ENCODE data around the gene NRTN.

The NRTN gene

DNA sequence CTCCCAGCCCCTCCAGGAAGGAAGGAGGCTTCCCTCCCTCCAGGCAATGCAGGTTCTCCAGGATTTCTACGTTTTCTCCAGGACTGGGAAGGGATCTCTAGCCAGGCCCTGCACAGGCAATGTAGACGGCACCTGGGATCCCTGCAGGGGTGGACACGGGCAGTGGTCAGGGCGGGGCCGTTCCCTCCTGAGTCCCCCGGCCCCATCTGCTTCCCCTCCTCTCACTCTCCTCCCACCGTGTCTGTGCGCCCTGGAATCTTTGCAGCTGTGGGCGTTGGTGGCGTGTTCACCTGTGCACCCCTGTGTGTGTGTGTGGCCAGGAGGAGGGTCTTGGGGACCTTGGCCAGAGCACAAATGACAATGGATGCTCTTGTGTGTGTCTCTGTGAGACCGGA is 10.0 kb downstream of the NRTN start:
- Histone ChIP-seq H4K20me1 (ENCODE audit: control insufficient read depth, insufficient read depth, low read depth, low read length) (no peaks in the 10 kb centered on the region), H3K9me3 (ENCODE audit: control insufficient read depth, insufficient read depth, low read length) (no peaks in the 10 kb centered on the region), H3K9me2 (replicated peaks; ENCODE audit: control insufficient read depth, low read length) (no peaks in the 10 kb centered on the region), H3K36me3 (ENCODE audit: control insufficient read depth, low read length) (no peaks in the 10 kb centered on the region), H3K4me3 (ENCODE audit: low read length) (no peak overlapping the region), H3K4me2 (ENCODE audit: low read length) (no peak overlapping the region), H3F3A (ENCODE audit: control insufficient read depth, insufficient read depth) (no peaks in the 10 kb centered on the region), H3K4me1 (ENCODE audit: control insufficient read depth, low read length) (no peaks in the 10 kb centered on the region), H3K27ac (ENCODE audit: low read depth, low read length) (no peak overlapping the region), H3K79me2 (ENCODE audit: control insufficient read depth, low read length) (no peaks in the 10 kb centered on the region), H3K27me3 (ENCODE audit: control insufficient read depth, low read length) (no peaks in the 10 kb centered on the region)
- TF ChIP-seq, protein P1, sequence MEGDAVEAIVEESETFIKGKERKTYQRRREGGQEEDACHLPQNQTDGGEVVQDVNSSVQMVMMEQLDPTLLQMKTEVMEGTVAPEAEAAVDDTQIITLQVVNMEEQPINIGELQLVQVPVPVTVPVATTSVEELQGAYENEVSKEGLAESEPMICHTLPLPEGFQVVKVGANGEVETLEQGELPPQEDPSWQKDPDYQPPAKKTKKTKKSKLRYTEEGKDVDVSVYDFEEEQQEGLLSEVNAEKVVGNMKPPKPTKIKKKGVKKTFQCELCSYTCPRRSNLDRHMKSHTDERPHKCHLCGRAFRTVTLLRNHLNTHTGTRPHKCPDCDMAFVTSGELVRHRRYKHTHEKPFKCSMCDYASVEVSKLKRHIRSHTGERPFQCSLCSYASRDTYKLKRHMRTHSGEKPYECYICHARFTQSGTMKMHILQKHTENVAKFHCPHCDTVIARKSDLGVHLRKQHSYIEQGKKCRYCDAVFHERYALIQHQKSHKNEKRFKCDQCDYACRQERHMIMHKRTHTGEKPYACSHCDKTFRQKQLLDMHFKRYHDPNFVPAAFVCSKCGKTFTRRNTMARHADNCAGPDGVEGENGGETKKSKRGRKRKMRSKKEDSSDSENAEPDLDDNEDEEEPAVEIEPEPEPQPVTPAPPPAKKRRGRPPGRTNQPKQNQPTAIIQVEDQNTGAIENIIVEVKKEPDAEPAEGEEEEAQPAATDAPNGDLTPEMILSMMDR (IDR thresholded peaks at IDR 0.05; ENCODE audit: low read depth, low read length, poor library complexity, severe bottlenecking): no peak
- TF ChIP-seq EZH2phosphoT487 (IDR thresholded peaks at IDR 0.05; ENCODE audit: borderline replicate concordance, low read length): no peak

DNA sequence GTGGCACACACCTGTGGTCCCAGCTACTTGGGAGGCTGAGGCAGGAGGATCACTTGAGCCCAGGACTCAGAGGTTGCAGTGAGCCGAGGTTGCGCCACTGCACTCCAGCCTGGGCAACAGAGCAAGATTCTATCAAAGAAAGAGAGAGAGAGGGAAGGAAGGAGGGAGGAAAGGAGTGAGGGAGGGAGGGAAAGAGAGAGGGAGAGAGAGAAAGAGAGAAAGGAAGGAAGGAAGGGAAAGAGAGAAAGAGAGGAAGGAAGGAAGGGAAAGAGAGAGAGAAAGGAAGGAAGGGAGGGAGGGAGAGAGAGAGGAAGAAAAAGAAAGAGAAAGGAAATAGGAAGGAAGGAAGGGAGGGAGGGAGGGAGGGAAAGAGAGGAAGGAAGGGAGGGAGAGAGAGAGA is 12.4 kb downstream of the NRTN start:
- H3F3A ChIP-seq (ENCODE audit: control insufficient read depth, insufficient read depth): no peaks in the 10 kb centered on the region
- no peaks in the 10 kb centered on the region for H4K20me1 ChIP-seq (ENCODE audit: control insufficient read depth, insufficient read depth, low read depth, low read length)

DNA sequence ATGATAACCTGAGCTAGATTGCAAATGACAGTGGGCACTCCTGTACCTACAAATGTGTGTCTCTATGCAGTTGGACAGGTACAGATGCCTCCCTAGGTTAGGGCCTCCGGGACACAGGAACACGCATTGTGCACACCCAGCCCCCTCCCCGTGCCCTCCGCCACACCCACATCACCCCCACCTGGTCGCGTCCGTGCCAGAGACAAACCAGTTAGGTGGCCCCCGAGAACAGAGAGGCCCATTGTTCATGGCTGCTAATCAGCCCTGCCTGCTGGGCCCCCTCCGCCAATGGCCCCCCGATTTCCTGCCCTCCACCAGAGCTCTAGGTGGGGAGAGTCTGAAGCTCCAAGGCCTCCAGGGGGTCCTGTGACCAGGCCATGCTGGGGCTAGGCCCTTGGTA is 13.7 kb downstream of the NRTN start:
- no peak overlapping the region for H3K27ac ChIP-seq (ENCODE audit: low read depth, low read length)
- H3K4me2 ChIP-seq (ENCODE audit: low read length): no peak overlapping the region
- H3K27me3 ChIP-seq (ENCODE audit: control insufficient read depth, low read length): no peaks in the 10 kb centered on the region
- H3K36me3 ChIP-seq (ENCODE audit: control insufficient read depth, low read length): no peaks in the 10 kb centered on the region
- no peaks in the 10 kb centered on the region for H3K9me3 ChIP-seq (ENCODE audit: control insufficient read depth, insufficient read depth, low read length)
- H3K4me1 ChIP-seq (ENCODE audit: control insufficient read depth, low read length): peaks cover 6% of the 10 kb centered on the region
- no peaks in the 10 kb centered on the region for H3K79me2 ChIP-seq (ENCODE audit: control insufficient read depth, low read length)
- H3K9me2 ChIP-seq (replicated peaks; ENCODE audit: control insufficient read depth, low read length): no peaks in the 10 kb centered on the region
- no peak overlapping the region for H3K4me3 ChIP-seq (ENCODE audit: low read length)
- H3F3A ChIP-seq (ENCODE audit: control insufficient read depth, insufficient read depth): no peaks in the 10 kb centered on the region
- H4K20me1 ChIP-seq (ENCODE audit: control insufficient read depth, insufficient read depth, low read depth, low read length): no peaks in the 10 kb centered on the region
- no peak for TF ChIP-seq EZH2phosphoT487 (IDR thresholded peaks at IDR 0.05; ENCODE audit: borderline replicate concordance, low read length)
- TF ChIP-seq, protein P1 (IDR thresholded peaks at IDR 0.05; ENCODE audit: low read depth, low read length, poor library complexity, severe bottlenecking): no peak

More for the DNA sequence above, 12.4 kb downstream of the NRTN start:
- Histone ChIP-seq H3K9me2 (replicated peaks; ENCODE audit: control insufficient read depth, low read length) (no peaks in the 10 kb centered on the region), H3K9me3 (ENCODE audit: control insufficient read depth, insufficient read depth, low read length) (no peaks in the 10 kb centered on the region), H3K36me3 (ENCODE audit: control insufficient read depth, low read length) (no peaks in the 10 kb centered on the region), H3K4me2 (ENCODE audit: low read length) (no peak overlapping the region), H3K27ac (ENCODE audit: low read depth, low read length) (no peak overlapping the region), H3K4me3 (ENCODE audit: low read length) (no peak overlapping the region), H3K27me3 (ENCODE audit: control insufficient read depth, low read length) (no peaks in the 10 kb centered on the region), H3K79me2 (ENCODE audit: control insufficient read depth, low read length) (no peaks in the 10 kb centered on the region), H3K4me1 (ENCODE audit: control insufficient read depth, low read length) (peaks cover 6% of the 10 kb centered on the region)
- no peak for TF ChIP-seq EZH2phosphoT487 (IDR thresholded peaks at IDR 0.05; ENCODE audit: borderline replicate concordance, low read length)
- TF ChIP-seq, protein P1 (IDR thresholded peaks at IDR 0.05; ENCODE audit: low read depth, low read length, poor library complexity, severe bottlenecking): no peak

DNA sequence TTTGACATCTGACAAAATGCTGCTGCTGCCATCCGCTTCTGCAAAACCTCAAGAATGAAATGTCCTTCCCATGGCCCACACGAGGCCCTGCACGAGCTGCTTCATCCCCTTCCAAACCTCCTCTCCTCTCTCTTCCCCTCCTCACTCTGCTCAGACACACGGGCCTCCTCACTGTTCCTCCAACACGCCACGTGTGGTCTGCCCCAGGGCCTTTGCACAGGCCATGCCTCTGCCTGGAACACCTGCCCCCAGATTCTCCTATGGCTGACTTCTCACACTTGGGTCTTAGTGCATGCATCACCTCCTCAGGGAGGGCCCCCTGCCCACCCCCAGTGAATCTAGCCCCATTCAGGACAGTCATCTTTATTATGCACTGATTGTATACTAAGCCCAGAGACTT is 15.9 kb downstream of the NRTN start:
- TF ChIP-seq, protein P1 (IDR thresholded peaks at IDR 0.05; ENCODE audit: low read depth, low read length, poor library complexity, severe bottlenecking): no peak
- no peak for TF ChIP-seq EZH2phosphoT487 (IDR thresholded peaks at IDR 0.05; ENCODE audit: borderline replicate concordance, low read length)
- H3K4me3 ChIP-seq (ENCODE audit: low read length): no peak overlapping the region
- H3K79me2 ChIP-seq (ENCODE audit: control insufficient read depth, low read length): no peaks in the 10 kb centered on the region
- H3K36me3 ChIP-seq (ENCODE audit: control insufficient read depth, low read length): no peaks in the 10 kb centered on the region
- H3K27ac ChIP-seq (ENCODE audit: low read depth, low read length): no peak overlapping the region
- H3K27me3 ChIP-seq (ENCODE audit: control insufficient read depth, low read length): no peaks in the 10 kb centered on the region
- H3F3A ChIP-seq (ENCODE audit: control insufficient read depth, insufficient read depth): no peaks in the 10 kb centered on the region
- H3K9me2 ChIP-seq (replicated peaks; ENCODE audit: control insufficient read depth, low read length): no peaks in the 10 kb centered on the region
- H3K4me1 ChIP-seq (ENCODE audit: control insufficient read depth, low read length): peaks cover 6% of the 10 kb centered on the region
- no peaks in the 10 kb centered on the region for H4K20me1 ChIP-seq (ENCODE audit: control insufficient read depth, insufficient read depth, low read depth, low read length)
- H3K4me2 ChIP-seq (ENCODE audit: low read length): no peak overlapping the region
- H3K9me3 ChIP-seq (ENCODE audit: control insufficient read depth, insufficient read depth, low read length): no peaks in the 10 kb centered on the region

Measured in DOHH2 (cell line).